Neural progenitor cell (in vitro differentiated cells): ENCODE results near the gene CT45A10. TPM values are rescaled to one million over a fixed set of nuclear protein-coding genes. Genes with fewer than 3 reads are reported as not detected.
"Not testable (repeated sequence)": the region's sequence is repeated elsewhere in the genome, so short reads cannot be mapped to it uniquely, and the experiment has no call there.

ENCODE experiments used
- DNase-seq: peaks from one replicate; pipeline ENCODE4 v3.0.0-alpha.2; 2016; ENCODE audit warnings: low spot score
- H2AFZ ChIP-seq: fragments of 200-600 bp; sonication (generic); replicated peaks from 2 replicates; pipeline ENCODE4 v1.6.1; 2016; ENCODE audit warnings: antibody characterized with exemption
- H3F3A ChIP-seq: fragments of 200-600 bp; sonication (generic); 2 replicates; pipeline ENCODE4 v1.6.1; 2016; ENCODE audit warnings: antibody characterized with exemption, low read depth
- H3K27ac ChIP-seq: fragments of 200-600 bp; sonication (generic); 2 replicates; pipeline ENCODE4 v1.5.1; 2016; ENCODE audit warnings: mild to moderate bottlenecking
- H3K27me3 ChIP-seq: fragments of 200-600 bp; sonication (generic); 2 replicates; pipeline ENCODE4 v1.6.1; 2016; ENCODE audit warnings: mild to moderate bottlenecking, moderate library complexity
- H3K36me3 ChIP-seq: fragments of 200-600 bp; sonication (generic); 2 replicates; pipeline ENCODE4 v1.5.1; 2016
- H3K4me1 ChIP-seq: fragments of 200-600 bp; sonication (generic); 2 replicates; pipeline ENCODE4 v1.6.1; 2016; ENCODE audit warnings: mixed run types
- H3K4me2 ChIP-seq: fragments of 200-600 bp; sonication (generic); 2 replicates; pipeline ENCODE4 v1.6.1; 2016
- H3K4me3 ChIP-seq: fragments of 200-600 bp; sonication (generic); 2 replicates; pipeline ENCODE4 v1.5.1; 2016
- H3K79me2 ChIP-seq: fragments of 200-600 bp; sonication (generic); 2 replicates; pipeline ENCODE4 v1.6.1; 2016; ENCODE audit warnings: low read depth
- H3K9ac ChIP-seq: fragments of 200-600 bp; sonication (generic); 2 replicates; pipeline ENCODE4 v1.6.1; 2016
- H3K9me3 ChIP-seq: fragments of 200-600 bp; sonication (generic); 2 replicates; pipeline ENCODE4 v1.5.1; 2016; ENCODE audit warnings: low read depth
- H4K20me1 ChIP-seq: fragments of 200-600 bp; sonication (generic); 2 replicates; pipeline ENCODE4 v1.6.1; 2016; ENCODE audit warnings: low read depth
- H3K27ac Mint-ChIP-seq: 3 replicates; pipeline ENCODE4 v1.8.0; 2021; ENCODE audit warnings: mixed read lengths
- H3K27me3 Mint-ChIP-seq: 2 replicates; pipeline ENCODE4 v1.8.0; 2022; ENCODE audit warnings: low read depth, mild to moderate bottlenecking, inconsistent platforms, moderate library complexity, mixed read lengths; ENCODE audit not compliant: insufficient read depth
- H3K36me3 Mint-ChIP-seq: 3 replicates; pipeline ENCODE4 v1.8.0; 2021; ENCODE audit warnings: mixed read lengths
- H3K4me1 Mint-ChIP-seq: 3 replicates; pipeline ENCODE4 v1.8.0; 2021; ENCODE audit warnings: mixed read lengths
- H3K4me3 Mint-ChIP-seq: 3 replicates; pipeline ENCODE4 v1.8.0; 2021; ENCODE audit warnings: mild to moderate bottlenecking, moderate library complexity, mixed read lengths
- H3K9me3 Mint-ChIP-seq: 3 replicates; pipeline ENCODE4 v1.8.0; 2020; ENCODE audit warnings: mixed read lengths
- CTCF ChIP-seq: fragments of 200-600 bp; sonication (generic); IDR thresholded peaks from 2 replicates; pipeline ENCODE4 v1.5.1; 2017; ENCODE audit warnings: antibody characterized with exemption, mild to moderate bottlenecking
- EZH2 ChIP-seq: fragments of 200-600 bp; sonication (generic); IDR thresholded peaks from 2 replicates; pipeline ENCODE4 v1.6.1; 2017; ENCODE audit warnings: antibody characterized with exemption, mild to moderate bottlenecking, moderate library complexity
- EZH2phosphoT487 ChIP-seq: fragments of 200-600 bp; sonication (generic); IDR thresholded peaks from 2 replicates; pipeline ENCODE4 v1.6.1; 2017; ENCODE audit warnings: antibody characterized with exemption
- total RNA-seq: library from RNA; depleted of rRNA; stranded (reverse); fragments of >200 nt; gene quantifications from 2 replicates; pipeline ENCODE4 v1.2.3, GENCODE V29; 2015; ENCODE audit warnings: low replicate concordance

CT45A10 gene
- total RNA-seq, 1 donor from 2014 or later, result not detected

- H3K27me3 Mint-ChIP-seq, result peaks cover 4% of the 10 kb centered on the region
- no peak overlapping the region for H3K27ac ChIP-seq
- DNase-seq, result no peak
- H3K4me3 Mint-ChIP-seq, result no peak overlapping the region
- no peaks in the 10 kb centered on the region for H3K36me3 Mint-ChIP-seq
- H3F3A ChIP-seq, result no peaks in the 10 kb centered on the region
- no peaks in the 10 kb centered on the region for H4K20me1 ChIP-seq
- no peaks in the 10 kb centered on the region for H3K4me1 ChIP-seq
- H3K79me2 ChIP-seq, result no peaks in the 10 kb centered on the region
- H3K9me3 ChIP-seq, result peaks cover 3% of the 10 kb centered on the region
- no peaks in the 10 kb centered on the region for H3K36me3 ChIP-seq
- no peak overlapping the region for H3K4me3 ChIP-seq
- no peak overlapping the region for H3K27ac Mint-ChIP-seq
- H3K4me2 ChIP-seq, result no peak overlapping the region
- TF ChIP-seq EZH2 (no peak), EZH2phosphoT487 (no peak), CTCF (no peak)
- no peaks in the 10 kb centered on the region for H3K4me1 Mint-ChIP-seq
- H3K9ac ChIP-seq, result no peak overlapping the region
- H3K9me3 Mint-ChIP-seq, result peaks cover 15% of the 10 kb centered on the region
- H2AFZ ChIP-seq, result no peak overlapping the region
- H3K27me3 ChIP-seq, result no peaks in the 10 kb centered on the region
Observed at GRCh38 chrX:135892781-135893180, 463 bp downstream of the CT45A10 start.

GRCh38 chrX:135890087-135890585 is 3.1 kb downstream of the CT45A10 start:
- Histone ChIP-seq H3K9me3 (peaks cover 3% of the 10 kb centered on the region), H4K20me1 (no peaks in the 10 kb centered on the region), H2AFZ (no peak overlapping the region), H3K79me2 (no peaks in the 10 kb centered on the region), H3K27ac (no peak overlapping the region), H3K27me3 (no peaks in the 10 kb centered on the region), H3K4me2 (no peak overlapping the region), H3K4me1 (no peaks in the 10 kb centered on the region), H3K9ac (no peak overlapping the region), H3K4me3 (no peak overlapping the region), H3K36me3 (no peaks in the 10 kb centered on the region), H3F3A (no peaks in the 10 kb centered on the region)
- DNase-seq, result no peak
- Mint-ChIP-seq H3K36me3 (no peaks in the 10 kb centered on the region), H3K9me3 (peaks cover 15% of the 10 kb centered on the region), H3K4me3 (no peak overlapping the region), H3K4me1 (no peaks in the 10 kb centered on the region), H3K27ac (no peak overlapping the region), H3K27me3 (peaks cover 4% of the 10 kb centered on the region)
- TF ChIP-seq EZH2phosphoT487 (no peak), EZH2 (no peak), CTCF (no peak)

- H3K27me3 ChIP-seq, H3K36me3 ChIP-seq, H3K4me3 ChIP-seq, H2AFZ ChIP-seq, H3K27ac ChIP-seq, H3K4me3 Mint-ChIP-seq, H3F3A ChIP-seq, H3K79me2 ChIP-seq, H3K36me3 Mint-ChIP-seq, H4K20me1 ChIP-seq, H3K4me2 ChIP-seq, H3K27me3 Mint-ChIP-seq, H3K9ac ChIP-seq, H3K4me1 Mint-ChIP-seq, DNase-seq, H3K9me3 ChIP-seq, H3K27ac Mint-ChIP-seq, H3K4me1 ChIP-seq: not testable (repeated sequence)
- peak; percentile 22 for TF ChIP-seq CTCF
- H3K9me3 Mint-ChIP-seq, result peaks cover 10% of the 10 kb centered on the region
Observed at GRCh38 chrX:135888976-135889375, 4.3 kb downstream of the CT45A10 start.

- H4K20me1 ChIP-seq, H3K27me3 Mint-ChIP-seq, H2AFZ ChIP-seq, H3K9me3 ChIP-seq, H3K27ac Mint-ChIP-seq, H3K4me2 ChIP-seq, DNase-seq, H3K36me3 Mint-ChIP-seq, H3K79me2 ChIP-seq, H3K4me3 Mint-ChIP-seq, H3K4me3 ChIP-seq, H3K4me1 ChIP-seq, H3K4me1 Mint-ChIP-seq, H3K9me3 Mint-ChIP-seq, H3K27ac ChIP-seq, H3K9ac ChIP-seq, H3K36me3 ChIP-seq, H3F3A ChIP-seq, H3K27me3 ChIP-seq: not testable (repeated sequence)
Observed at GRCh38 chrX:135888230-135888629, 5.0 kb downstream of the CT45A10 start.

GRCh38 chrX:135882741-135883140 is 10.5 kb downstream of the CT45A10 start:
- H3K4me3 ChIP-seq, H3K9ac ChIP-seq, H3K27me3 ChIP-seq, H3K4me1 Mint-ChIP-seq, H3K27ac Mint-ChIP-seq, DNase-seq, H4K20me1 ChIP-seq, H3K4me2 ChIP-seq, H3K9me3 ChIP-seq, H3K36me3 Mint-ChIP-seq, H3K36me3 ChIP-seq, H3K27ac ChIP-seq, H3K79me2 ChIP-seq, H3F3A ChIP-seq, H3K27me3 Mint-ChIP-seq, H3K4me1 ChIP-seq, H3K9me3 Mint-ChIP-seq, H2AFZ ChIP-seq, H3K4me3 Mint-ChIP-seq: not testable (repeated sequence)

- H3K4me3 ChIP-seq, H3K4me3 Mint-ChIP-seq, H3F3A ChIP-seq, H3K4me1 Mint-ChIP-seq, H2AFZ ChIP-seq, H3K36me3 ChIP-seq, H3K27ac ChIP-seq, H3K27me3 ChIP-seq, H3K9me3 Mint-ChIP-seq, DNase-seq, H3K36me3 Mint-ChIP-seq, H3K9ac ChIP-seq, H3K27me3 Mint-ChIP-seq, H3K27ac Mint-ChIP-seq, H3K9me3 ChIP-seq, H3K4me2 ChIP-seq, H3K4me1 ChIP-seq, H4K20me1 ChIP-seq, H3K79me2 ChIP-seq: not testable (repeated sequence)
Observed at GRCh38 chrX:135871712-135872111, 21.5 kb downstream of the CT45A10 start, which contains the start of gene CT45A9. Gene CT45A9 (minus strand): TSS chrX:135871812. CDS start chrX:135868061, 3,751 bp downstream.
